K562 (cell line): ENCODE measurements around the gene TOX3. TPM values are rescaled to one million over a fixed set of nuclear protein-coding genes. Genes with fewer than 3 reads are reported as not detected.

Experiments
- ATAC-seq: fragments of 200-7000 bp; cut with Tn5 transposase; 3 replicates; pipeline ENCODE4 v1.9.1; 2020; ENCODE audit warnings: moderate library complexity
- BruUV-seq: library from RNA; stranded (reverse); fragments of 400-500 nt; replicated peaks from 2 replicates; lab custom pipeline; 2021; lab: Mats Ljungman, UMichigan
- CTCF ChIA-PET: fragments of 300-600 bp; formaldehyde crosslinking; extraction: SDS; loops from one replicate; lab custom pipeline; 2021; ENCODE audit warnings: low intra/inter-chr PET ratio; lab: Yijun Ruan, JAX
- POLR2A ChIA-PET: fragments of 300-600, 350-650 bp; sonication (Branson Sonifier 250); formaldehyde crosslinking; extraction: SDS; loops from one replicate; lab custom pipeline; 2021; ENCODE audit warnings: antibody characterized with exemption, inconsistent platforms; lab: Yijun Ruan, JAX
- DNase-seq, 4 experiments: peaks; one replicate each; pipeline versions ENCODE4 v3.0.0 to v3.0.0-alpha.2; 2011 to 2018; ENCODE audit warnings: low spot score in 3 of 4, mixed read lengths in 3 of 4; ENCODE audit errors: extremely low read depth in 1 of 4
- FAIRE-seq: peaks from 2 replicates; lab custom pipeline; 2011; peaks lifted over from hg19 to GRCh38; lab: Jason Lieb, UNC
- H2AFZ ChIP-seq: 2 replicates; pipeline ENCODE4 v1.6.0; 2011; ENCODE audit warnings: low read depth, low read length, control low read depth, inconsistent platforms
- H3K27ac ChIP-seq: fragments of 200-600 bp; 3 replicates; pipeline ENCODE4 v1.8.0; 2011; ENCODE audit warnings: low read depth, mild to moderate bottlenecking, control low read depth, inconsistent platforms, low read length, moderate library complexity, mixed read lengths; ENCODE audit errors: extremely low read depth
- H3K27me3 ChIP-seq, 2 experiments: fragments of 300-600 bp in 1 of 2; 2 replicates in 1 of 2; 3 replicates in 1 of 2; pipeline versions ENCODE4 v1.6.0 to v1.8.0; 2011; ENCODE audit warnings: inconsistent platforms in 2 of 2, low read length in 2 of 2, mild to moderate bottlenecking in 1 of 2, mixed read lengths in 1 of 2, moderate library complexity in 1 of 2; ENCODE audit not compliant: control insufficient read depth in 2 of 2, insufficient read depth in 2 of 2
- H3K36me3 ChIP-seq: fragments of 300-600 bp; 3 replicates; pipeline ENCODE4 v1.8.0; 2011; ENCODE audit warnings: mild to moderate bottlenecking, low read length, inconsistent platforms; ENCODE audit not compliant: control insufficient read depth, insufficient read depth
- H3K4me1 ChIP-seq, 2 experiments: fragments of 200-600 bp in 1 of 2; replicated peaks in 1 of 2; 2 replicates in 1 of 2; 3 replicates in 1 of 2; pipeline versions ENCODE4 v1.5.1 to v1.8.0; 2011; ENCODE audit warnings: inconsistent platforms in 2 of 2, low read length in 2 of 2, mild to moderate bottlenecking in 1 of 2, mixed read lengths in 1 of 2, moderate library complexity in 1 of 2; ENCODE audit not compliant: control insufficient read depth in 2 of 2, insufficient read depth in 2 of 2
- H3K4me2 ChIP-seq: 2 replicates; pipeline ENCODE4 v1.6.1; 2011; ENCODE audit warnings: low read length, control low read depth, inconsistent platforms, mixed read lengths; ENCODE audit not compliant: insufficient read depth
- H3K4me3 ChIP-seq: fragments of 200-600 bp; sonication (generic), shearing (Covaris generic); 2 replicates; pipeline ENCODE4 v1.5.1; 2016; ENCODE audit warnings: control low read depth, inconsistent platforms
- H3K79me2 ChIP-seq: fragments of 200-600 bp; 3 replicates; pipeline ENCODE4 v1.8.0; 2011; ENCODE audit warnings: low read length, inconsistent platforms; ENCODE audit not compliant: control insufficient read depth, insufficient read depth
- H3K9ac ChIP-seq, 2 experiments: 2 replicates each; pipeline versions ENCODE4 v1.6.0 to v1.6.1; 2011; ENCODE audit warnings: low read depth in 2 of 2, low read length in 2 of 2, control low read depth in 1 of 2, inconsistent platforms in 1 of 2, mild to moderate bottlenecking in 1 of 2, mixed read lengths in 1 of 2; ENCODE audit not compliant: insufficient read depth in 1 of 2
- H3K9me1 ChIP-seq: one replicate; pipeline ENCODE4 v1.6.0; 2011; ENCODE audit warnings: inconsistent platforms, mild to moderate bottlenecking, low read length, moderate library complexity; ENCODE audit not compliant: control insufficient read depth, insufficient read depth
- H3K9me3 ChIP-seq: replicated peaks from 2 replicates; pipeline ENCODE4 v1.5.1; 2011; ENCODE audit warnings: low read depth, low read length, inconsistent platforms; ENCODE audit not compliant: control insufficient read depth, insufficient read depth
- H4K20me1 ChIP-seq: replicated peaks from 2 replicates; pipeline ENCODE4 v1.6.1; 2011; ENCODE audit warnings: low read length, inconsistent platforms, mixed read lengths; ENCODE audit not compliant: control insufficient read depth, insufficient read depth
- AFF1 ChIP-seq, 2 experiments: fragments of 450-650 bp; IDR thresholded peaks; 2 replicates each; pipeline ENCODE4 v1.6.1; 2018; ENCODE audit warnings: mild to moderate bottlenecking in 2 of 2, low read depth in 1 of 2; ENCODE audit not compliant: partially characterized antibody in 2 of 2
- ETS1 ChIP-seq: conservative IDR thresholded peaks from 2 replicates; pipeline ENCODE4 v1.6.1; 2011; ENCODE audit warnings: low read depth, mild to moderate bottlenecking, low read length; ENCODE audit not compliant: control insufficient read depth
- FOXK1 ChIP-seq: sonication (generic); formaldehyde crosslinking; IDR thresholded peaks from 2 replicates; pipeline ENCODE4 v1.8.0; 2022; ENCODE audit warnings: missing genetic modification reagents, mild to moderate bottlenecking, borderline replicate concordance
- FOXM1 ChIP-seq, 2 experiments: fragments of 450-650 bp in 1 of 2; sonication (generic) in 1 of 2; formaldehyde crosslinking in 1 of 2; IDR thresholded peaks; 2 replicates each; pipeline versions ENCODE4 v1.6.1 to v1.9.0; 2017 to 2022; ENCODE audit warnings: low read depth in 2 of 2, mild to moderate bottlenecking in 2 of 2, missing genetic modification reagents in 1 of 2, moderate library complexity in 1 of 2
- POLR2A ChIP-seq: fragments of 450-650 bp; conservative IDR thresholded peaks from 2 replicates; pipeline ENCODE4 v1.6.1; 2016
- RBBP5 ChIP-seq: fragments of 200-600 bp; sonication (generic); IDR thresholded peaks from 2 replicates; pipeline ENCODE4 v1.6.1; 2012; ENCODE audit warnings: borderline replicate concordance, mild to moderate bottlenecking, low read length, control low read depth, inconsistent platforms; ENCODE audit not compliant: insufficient read depth, poor library complexity, severe bottlenecking
- RNF2 ChIP-seq: sonication (generic); IDR thresholded peaks from 2 replicates; pipeline ENCODE4 v1.6.1; 2016
- TARDBP ChIP-seq: fragments of 450-650 bp; IDR thresholded peaks from 2 replicates; pipeline ENCODE4 v1.6.1; 2016
- THRAP3 ChIP-seq: fragments of 450-650 bp; IDR thresholded peaks from 2 replicates; pipeline ENCODE4 v1.6.1; 2016; ENCODE audit warnings: mild to moderate bottlenecking, inconsistent platforms, borderline replicate concordance
- WGBS: fragments of 100-300 bp; shearing (Covaris generic); methylation state at CpG from one replicate; pipeline ENCODE4 v1.1.6; 2016; ENCODE audit warnings: low coverage, mixed read lengths; ENCODE audit not compliant: insufficient coverage; ENCODE audit errors: missing lambda C conversion rate; 5-methylcytosine and 5-hydroxymethylcytosine counted together
- in situ Hi-C: fragments of 300-500 bp; cut with MboI; formaldehyde crosslinking; loops from 4 replicates; pipeline ENCODE4 v1.15.0; 2018; ENCODE audit warnings: inconsistent platforms, mixed read lengths
- intact Hi-C: fragments of 100-400 bp; cut with micrococcal nuclease; formaldehyde crosslinking; loops from 2 replicates; pipeline ENCODE4 v1.14.2; 2022
- polyA plus RNA-seq, 8 experiments: library from polyadenylated mRNA; depleted of rRNA in 4 of 8; stranded (reverse) in 5 of 8; unstranded in 3 of 8; fragments of >200 nt; fragmentation: Nextera tagmentation in 2 of 8; fragmentation: Illumina TruSeq in 1 of 8; extraction: Ambion mirVana in 2 of 8; extraction: Trizol in 1 of 8; gene quantifications; 2 replicates each; pipeline versions ENCODE4 v1.2.1 to v1.2.3, GENCODE V29; 2011 to 2014; ENCODE audit warnings: inconsistent platforms in 1 of 8, missing spikeins in 1 of 8
- total RNA-seq, 7 experiments: library from RNA; depleted of rRNA in 6 of 7; stranded (reverse); fragments of >200 nt in 6 of 7; fragmentation: Illumina TruSeq in 2 of 7; extraction: Trizol in 2 of 7; gene quantifications; 2 replicates each; pipeline versions ENCODE4 v1.2.1 to v1.2.3, GENCODE V29; 2011 to 2021; ENCODE audit warnings: low replicate concordance in 1 of 7

Gene TOX3
- total and polyA plus RNA-seq, 9 of the 15 experiments (the other 6 are each of a cell fraction or from before 2014, with no cell fraction given) = not detected

GRCh38 chr16:52573365-52574299 is 26.7 kb upstream of the TOX3 start:
- Histone ChIP-seq H3K4me3 (no peak overlapping the region), H3K9ac (no peak overlapping the region), H3K4me2 (no peak overlapping the region), H3K27ac (no peak overlapping the region), H4K20me1 (no peaks in the 10 kb centered on the region), H3K9me1 (no peaks in the 10 kb centered on the region), H3K36me3 (no peaks in the 10 kb centered on the region), H3K79me2 (no peaks in the 10 kb centered on the region), H3K9me3 (no peaks in the 10 kb centered on the region), H3K27me3 (no peaks in the 10 kb centered on the region), H2AFZ (no peak overlapping the region), H3K4me1 (no peaks in the 10 kb centered on the region)
- in situ Hi-C loops = no loop called here
- DNase-seq (no peak), ATAC-seq (no peak), FAIRE-seq (no peak)
- ChIA-PET CTCF (interaction anchor here (0.7 kb wide), 1 partner anchor 1752 kb away, joined by 3 read pairs; no protein-coding TSS in a partner anchor), POLR2A (no interaction called here)
- BruUV-seq = no TSS peak
- 0% methylated on average over 7 of the region's 7 CpGs for WGBS
- intact Hi-C loops = no loop called here
- TF ChIP-seq FOXK1 (CRISPR knock-in tag) (no peak), RNF2 (no peak), THRAP3 (no peak), TARDBP (no peak)

- Histone ChIP-seq H3K4me1 (no peaks in the 10 kb centered on the region), H3K9me1 (no peaks in the 10 kb centered on the region), H3K36me3 (no peaks in the 10 kb centered on the region), H3K4me3 (no peak overlapping the region), H3K27ac (no peak overlapping the region), H3K9me3 (no peaks in the 10 kb centered on the region), H3K27me3 (no peaks in the 10 kb centered on the region), H3K9ac (no peak overlapping the region), H4K20me1 (no peaks in the 10 kb centered on the region), H3K79me2 (no peaks in the 10 kb centered on the region), H3K4me2 (no peak overlapping the region), H2AFZ (no peak overlapping the region)
- in situ Hi-C loops = no loop called here
- DNase-seq = no peak
- 0% methylated on average over 1 of the region's 1 CpG for WGBS
- CTCF ChIA-PET = interaction anchor here (0.7 kb wide), 1 partner anchor 1751 kb away, joined by 3 read pairs; no protein-coding TSS in a partner anchor
- no peak for ATAC-seq
- POLR2A ChIA-PET = no interaction called here
- BruUV-seq = no TSS peak
- FAIRE-seq = no peak
- intact Hi-C loops = no loop called here
- TF ChIP-seq FOXM1 (IDR thresholded peaks at IDR 0.05; ENCODE audit: low read depth) = no peak
- no peak for TF ChIP-seq FOXM1 (CRISPR knock-in tag; IDR thresholded peaks at IDR 0.05; ENCODE audit: low read depth)
- TF ChIP-seq AFF1 (IDR thresholded peaks at IDR 0.05; ENCODE audit: low read depth in 1 of 2, partially characterized antibody in 2 of 2) = no peak
- no peak for TF ChIP-seq ETS1
- no peak for TF ChIP-seq RBBP5
- TF ChIP-seq POLR2A = no peak
These were observed 25.7 kb upstream of the TOX3 start for GRCh38 chr16:52572656-52573055.
